Measurements from ENCODE around the gene CASS4. TPM values are rescaled to one million over a fixed set of nuclear protein-coding genes. Genes with fewer than 3 reads are reported as not detected.
"Not testable (repeated sequence)": the region's sequence is repeated elsewhere in the genome, so short reads cannot be mapped to it uniquely, and the experiment has no call there.

Gene CASS4
- total RNA-seq, 2 experiments from 2014 or later, result 17.8 to 18.8 TPM

DNA sequence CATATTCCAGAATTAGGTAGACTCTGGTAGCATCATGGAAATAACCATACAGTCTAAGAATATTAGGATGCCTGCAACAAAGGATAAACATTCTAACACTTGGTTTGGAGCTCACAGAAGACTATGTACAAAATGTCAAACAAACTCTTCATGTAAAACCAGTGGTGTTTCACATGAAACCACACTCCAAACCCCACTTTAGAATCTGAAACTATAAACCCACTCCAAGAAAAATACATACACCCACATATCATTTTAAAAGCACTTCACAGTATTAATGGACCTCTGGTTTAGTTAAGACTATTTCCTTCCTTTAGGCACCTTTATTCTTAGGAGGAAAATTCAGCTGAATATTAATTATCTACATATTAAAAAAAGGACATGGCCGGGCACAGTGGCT, 30.6 kb upstream of the CASS4 start:
- H3K36me3 Mint-ChIP-seq (ENCODE audit: low read depth), result peaks cover 77% of the 10 kb centered on the region
- H3K4me1 Mint-ChIP-seq (ENCODE audit: low read depth), result peaks cover 58% of the 10 kb centered on the region
- DNase-seq (no peak), ATAC-seq (no peak)
- no peaks in the 10 kb centered on the region for H3K9me3 Mint-ChIP-seq (ENCODE audit: insufficient read depth)
- ChIA-PET POLR2A (no interaction called here), CTCF (interaction anchor here (2.3 kb wide), 1 partner anchor 10 kb away, joined by 9 read pairs; the partner anchor contains the start of genes AURKA and CSTF1)
- H3K4me3 Mint-ChIP-seq, result no peak overlapping the region
- H3K27me3 Mint-ChIP-seq (ENCODE audit: low read depth), result no peaks in the 10 kb centered on the region
- H3K27ac Mint-ChIP-seq, result no peak overlapping the region

- H3K4me3 Mint-ChIP-seq, result no peak overlapping the region
- no peaks in the 10 kb centered on the region for H3K27me3 Mint-ChIP-seq (ENCODE audit: low read depth)
- H3K36me3 Mint-ChIP-seq (ENCODE audit: low read depth), result peaks cover 74% of the 10 kb centered on the region
- H3K27ac Mint-ChIP-seq, result no peak overlapping the region
- CTCF ChIA-PET, result interaction anchor here (2.3 kb wide), 1 partner anchor 9 kb away, joined by 9 read pairs; the partner anchor contains the start of genes AURKA and CSTF1
- no peaks in the 10 kb centered on the region for H3K9me3 Mint-ChIP-seq (ENCODE audit: insufficient read depth)
- POLR2A ChIA-PET, result interaction anchor here (1.0 kb wide), 1 partner anchor 9 kb away, joined by 3 read pairs; no protein-coding TSS in a partner anchor
- ATAC-seq, result no peak
- H3K4me1 Mint-ChIP-seq (ENCODE audit: low read depth), result peaks cover 55% of the 10 kb centered on the region
- DNase-seq, result no peak
Measured at GRCh38 chr20:56382696-56383095, 29.4 kb upstream of the CASS4 start.

GRCh38 chr20:56383334-56383733, 28.7 kb upstream of the CASS4 start:
- ChIA-PET CTCF (interaction anchor here (1.2 kb wide), 1 partner anchor 135 kb away, joined by 3 read pairs; the partner anchor contains the start of gene MC3R), POLR2A (no interaction called here)
- no peak for ATAC-seq
- Mint-ChIP-seq H3K27me3 (ENCODE audit: low read depth) (no peaks in the 10 kb centered on the region), H3K9me3 (ENCODE audit: insufficient read depth) (no peaks in the 10 kb centered on the region), H3K4me3 (no peak overlapping the region), H3K4me1 (ENCODE audit: low read depth) (peaks cover 58% of the 10 kb centered on the region), H3K27ac (peak overlapping the region; percentile 28), H3K36me3 (ENCODE audit: low read depth) (peaks cover 74% of the 10 kb centered on the region)
- no peak for DNase-seq

DNA sequence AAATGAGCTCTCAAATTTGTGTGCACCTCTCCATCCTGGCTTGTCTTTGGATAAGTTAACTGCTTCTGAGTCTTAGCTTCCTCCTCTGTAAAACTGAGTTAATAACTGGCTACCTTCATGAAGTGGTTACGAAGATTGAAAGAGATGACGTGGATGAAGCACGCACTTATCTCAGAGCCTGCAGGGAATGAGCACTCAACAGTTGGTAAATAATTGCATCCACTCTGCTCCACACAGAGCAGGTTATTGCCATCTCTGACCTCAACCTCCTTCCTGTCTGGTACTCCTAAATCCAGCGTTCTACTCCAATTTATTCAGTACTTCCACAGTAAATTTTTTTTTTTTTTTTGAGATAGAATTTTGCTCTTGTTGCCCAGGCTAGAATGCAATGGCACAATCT, 26.9 kb upstream of the CASS4 start:
- no peak overlapping the region for H3K27ac Mint-ChIP-seq
- no peaks in the 10 kb centered on the region for H3K9me3 Mint-ChIP-seq (ENCODE audit: insufficient read depth)
- H3K4me1 Mint-ChIP-seq (ENCODE audit: low read depth), result peaks cover 67% of the 10 kb centered on the region
- DNase-seq, result no peak
- ChIA-PET CTCF (no interaction called here), POLR2A (interaction anchor here (0.8 kb wide), 1 partner anchor 10 kb away, joined by 3 read pairs; no protein-coding TSS in a partner anchor)
- no peak overlapping the region for H3K4me3 Mint-ChIP-seq
- H3K36me3 Mint-ChIP-seq (ENCODE audit: low read depth), result peaks cover 78% of the 10 kb centered on the region
- H3K27me3 Mint-ChIP-seq (ENCODE audit: low read depth), result no peaks in the 10 kb centered on the region
- no peak for ATAC-seq

- CTCF ChIA-PET, result interaction anchor here (0.6 to 1.9 kb wide), 2 partner anchors 10 to 12 kb away, joined by 3 to 5 read pairs; no protein-coding TSS in a partner anchor
- ATAC-seq, result no peak
- Mint-ChIP-seq H3K9me3 (ENCODE audit: insufficient read depth) (no peaks in the 10 kb centered on the region), H3K36me3 (ENCODE audit: low read depth) (peaks cover 78% of the 10 kb centered on the region), H3K4me3 (no peak overlapping the region), H3K27me3 (ENCODE audit: low read depth) (no peaks in the 10 kb centered on the region), H3K4me1 (ENCODE audit: low read depth) (peaks cover 70% of the 10 kb centered on the region), H3K27ac (no peak overlapping the region)
- POLR2A ChIA-PET, result no interaction called here
- no peak for DNase-seq
Measured at GRCh38 chr20:56386219-56386618, 25.8 kb upstream of the CASS4 start.

DNA sequence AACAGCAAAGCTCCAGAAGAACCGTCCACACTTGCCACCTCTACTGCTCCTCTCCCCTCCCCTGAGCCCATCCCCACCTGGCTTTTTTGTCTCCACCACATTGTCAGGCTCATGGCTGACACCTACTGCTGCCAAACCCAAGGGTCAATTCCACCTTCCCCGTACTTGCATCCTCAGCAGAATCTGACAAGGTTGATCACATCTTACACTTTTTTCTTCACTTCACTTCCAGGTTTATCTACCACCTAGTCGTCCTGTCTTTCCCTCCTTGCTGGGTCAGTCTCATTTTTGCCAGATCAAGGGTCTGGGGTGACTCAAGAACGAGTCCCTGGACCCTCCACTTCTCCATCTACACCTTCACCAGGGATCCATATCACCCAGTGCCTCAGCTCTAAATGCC, 23.2 kb upstream of the CASS4 start:
- no peaks in the 10 kb centered on the region for H3K9me3 Mint-ChIP-seq (ENCODE audit: insufficient read depth)
- DNase-seq, result no peak
- peak overlapping the region; percentile 57 for H3K27ac Mint-ChIP-seq
- POLR2A ChIA-PET, result no interaction called here
- H3K36me3 Mint-ChIP-seq (ENCODE audit: low read depth), result peaks cover 70% of the 10 kb centered on the region
- no peak for ATAC-seq
- H3K4me1 Mint-ChIP-seq (ENCODE audit: low read depth), result peaks cover 56% of the 10 kb centered on the region
- CTCF ChIA-PET, result no interaction called here
- H3K4me3 Mint-ChIP-seq, result no peak overlapping the region
- H3K27me3 Mint-ChIP-seq (ENCODE audit: low read depth), result no peaks in the 10 kb centered on the region

DNA sequence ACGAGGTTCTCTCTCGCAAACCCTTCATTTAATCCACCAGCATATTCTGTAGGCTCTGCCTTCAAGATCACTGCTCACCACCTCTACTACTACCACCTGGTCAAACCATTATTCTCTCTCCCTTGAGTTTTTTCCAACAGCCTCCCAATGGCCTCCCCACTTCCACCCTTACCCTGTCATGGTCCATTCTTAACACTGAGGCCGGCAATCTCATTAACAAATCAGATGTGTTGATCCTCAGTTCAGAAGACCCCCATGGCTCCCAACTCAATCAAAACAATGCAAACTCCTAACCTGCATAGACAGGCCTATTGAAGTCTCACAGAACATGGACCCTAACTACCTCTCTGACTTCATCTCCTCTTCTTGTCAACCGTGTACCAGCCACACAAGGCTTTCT, 22.3 kb upstream of the CASS4 start:
- ChIA-PET CTCF (no interaction called here), POLR2A (no interaction called here)
- H3K4me1 Mint-ChIP-seq (ENCODE audit: low read depth), result peaks cover 59% of the 10 kb centered on the region
- peaks cover 70% of the 10 kb centered on the region for H3K36me3 Mint-ChIP-seq (ENCODE audit: low read depth)
- H3K9me3 Mint-ChIP-seq (ENCODE audit: insufficient read depth), result no peaks in the 10 kb centered on the region
- DNase-seq (no peak), ATAC-seq (no peak)
- H3K27me3 Mint-ChIP-seq (ENCODE audit: low read depth), result no peaks in the 10 kb centered on the region
- H3K4me3 Mint-ChIP-seq, result peak overlapping the region; percentile 28
- H3K27ac Mint-ChIP-seq, result peak overlapping the region; percentile 57

DNA sequence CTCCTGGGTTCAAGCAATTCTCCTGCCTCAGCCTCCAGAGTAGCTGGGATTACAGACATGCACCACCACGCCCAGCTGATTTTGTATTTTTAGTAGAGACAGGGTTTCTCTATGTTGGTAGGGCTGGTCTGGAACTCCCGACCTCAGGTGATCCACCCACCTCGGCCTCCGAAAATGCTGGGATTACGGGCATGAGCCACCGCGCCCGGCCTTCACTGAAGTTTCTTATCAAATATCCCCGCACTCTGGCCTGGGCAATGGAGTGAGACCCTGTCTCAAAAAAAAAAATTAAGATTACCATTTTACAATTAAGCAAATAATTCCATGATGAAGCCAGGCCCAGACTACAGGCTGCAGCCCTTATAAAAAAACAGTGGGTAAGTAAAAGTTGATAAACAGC, 21.7 kb upstream of the CASS4 start:
- H3K27ac Mint-ChIP-seq; H3K27me3 Mint-ChIP-seq (ENCODE audit: low read depth); ATAC-seq; POLR2A ChIA-PET; DNase-seq; H3K9me3 Mint-ChIP-seq (ENCODE audit: insufficient read depth); H3K4me3 Mint-ChIP-seq: not testable (repeated sequence)
- H3K4me1 Mint-ChIP-seq (ENCODE audit: low read depth), result peaks cover 60% of the 10 kb centered on the region
- CTCF ChIA-PET, result interaction anchor here (2.3 kb wide), 1 partner anchor 9 kb away, joined by 9 read pairs; no protein-coding TSS in a partner anchor
- H3K36me3 Mint-ChIP-seq (ENCODE audit: low read depth), result peaks cover 70% of the 10 kb centered on the region

DNA sequence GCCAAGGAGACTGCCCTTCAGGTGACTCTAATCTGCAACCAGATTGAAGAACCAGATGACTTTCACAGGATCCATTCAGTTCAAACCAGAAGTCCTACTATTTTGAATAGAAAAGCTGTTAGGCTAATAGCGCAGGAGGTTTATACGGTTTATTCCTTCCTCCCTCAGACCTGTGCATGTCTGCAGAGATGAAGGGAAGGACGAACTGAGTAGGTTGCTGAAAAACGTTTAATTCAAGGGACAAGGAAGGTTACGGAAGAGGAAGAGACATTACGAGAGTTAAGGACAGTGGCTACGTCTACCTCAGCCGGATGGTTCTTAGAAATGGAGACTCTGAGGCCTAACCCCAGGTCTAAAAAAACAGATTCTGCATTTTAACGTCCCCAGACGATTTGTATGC, 21.0 kb upstream of the CASS4 start:
- ATAC-seq, result no peak
- Mint-ChIP-seq H3K9me3 (ENCODE audit: insufficient read depth) (no peaks in the 10 kb centered on the region), H3K4me3 (no peak overlapping the region), H3K27ac (no peak overlapping the region), H3K4me1 (ENCODE audit: low read depth) (peaks cover 61% of the 10 kb centered on the region), H3K27me3 (ENCODE audit: low read depth) (no peaks in the 10 kb centered on the region), H3K36me3 (ENCODE audit: low read depth) (peaks cover 71% of the 10 kb centered on the region)
- POLR2A ChIA-PET, result interaction anchor here (0.9 to 3.2 kb wide), 8 partner anchors 8 to 100 kb away, joined by 3 to 36 read pairs (median 12); partner anchors contain the start of genes CASS4 and RTF2
- CTCF ChIA-PET, result interaction anchor here (2.3 to 2.4 kb wide), 2 partner anchors 9 to 21 kb away, joined by 9 to 12 read pairs; partner anchors contain the start of gene CASS4
- DNase-seq, result no peak

DNA sequence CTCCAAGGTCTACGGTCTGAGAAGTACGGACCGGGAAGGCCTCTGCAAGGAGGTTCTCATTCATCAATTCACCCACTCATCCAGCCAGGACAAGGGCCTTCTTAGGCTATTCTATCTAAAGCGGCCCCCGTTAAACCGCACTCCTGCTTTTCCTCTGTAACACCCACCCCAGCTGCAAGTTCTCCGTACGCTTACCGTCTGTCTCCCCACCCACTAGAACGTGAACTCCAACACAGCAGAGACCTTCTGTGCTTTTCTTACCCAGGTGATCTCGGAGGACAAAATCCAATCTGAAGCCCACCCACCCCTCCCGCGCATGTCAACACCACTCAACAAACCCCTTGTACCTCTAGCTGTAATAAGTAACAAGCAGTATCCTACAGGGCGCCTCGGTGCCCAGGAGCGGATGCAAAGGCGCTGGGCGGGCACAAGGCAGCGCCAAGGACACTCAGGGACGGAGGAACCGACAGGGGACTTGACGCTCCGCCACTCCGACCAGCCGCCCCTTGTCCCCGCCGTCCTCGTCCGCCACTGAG, 20.4 kb upstream of the CASS4 start:
- peak; percentile 67 for ATAC-seq
- H3K36me3 Mint-ChIP-seq (ENCODE audit: low read depth), result peaks cover 69% of the 10 kb centered on the region

GRCh38 chr20:56392132-56392880, 19.8 kb upstream of the CASS4 start, which contains the start of the genes AURKA and CSTF1:
Gene AURKA, minus strand, starts transcription at chr20:56392215. Its CDS starts 4,018 bp downstream, at chr20:56388197.
Gene CSTF1, plus strand, starts transcription at chr20:56392645. Its CDS starts 2,908 bp downstream, at chr20:56395553.
- ChIA-PET CTCF (interaction anchor here (1.0 to 2.4 kb wide), 8 partner anchors 11 to 144 kb away, joined by 3 to 12 read pairs (median 3); partner anchors contain the start of genes CASS4, MC3R and RTF2), POLR2A (interaction anchor here (0.6 to 3.2 kb wide), 24 partner anchors 10 to 1013 kb away, joined by 3 to 36 read pairs (median 4); partner anchors contain the start of genes CASS4 and RTF2)
- Mint-ChIP-seq H3K9me3 (ENCODE audit: insufficient read depth) (no peaks in the 10 kb centered on the region), H3K36me3 (ENCODE audit: low read depth) (peaks cover 72% of the 10 kb centered on the region), H3K27me3 (ENCODE audit: low read depth) (no peaks in the 10 kb centered on the region), H3K4me1 (ENCODE audit: low read depth) (peaks cover 58% of the 10 kb centered on the region), H3K27ac (no peak within 1 kb of the TSS), H3K4me3 (no peak within 1 kb of the TSS)
- DNase-seq (peak; percentile 99), ATAC-seq (peak; percentile 95)

More for the DNA sequence above, 20.4 kb upstream of the CASS4 start:
- H3K9me3 Mint-ChIP-seq (ENCODE audit: insufficient read depth), result no peaks in the 10 kb centered on the region
- peak; percentile 28 for DNase-seq
- ChIA-PET CTCF (interaction anchor here (1.0 to 2.4 kb wide), 7 partner anchors 10 to 143 kb away, joined by 3 to 12 read pairs (median 3); partner anchors contain the start of genes CASS4, MC3R and RTF2), POLR2A (interaction anchor here (0.6 to 3.2 kb wide), 24 partner anchors 9 to 1014 kb away, joined by 3 to 36 read pairs (median 4); partner anchors contain the start of genes CASS4 and RTF2)
- no peak overlapping the region for H3K27ac Mint-ChIP-seq
- H3K4me3 Mint-ChIP-seq, result no peak overlapping the region
- no peaks in the 10 kb centered on the region for H3K27me3 Mint-ChIP-seq (ENCODE audit: low read depth)
- peaks cover 55% of the 10 kb centered on the region for H3K4me1 Mint-ChIP-seq (ENCODE audit: low read depth)
